HCT116 (cell line): ENCODE results near the gene PTGDS.

Source experiments
- EGR1 ChIP-seq: IDR thresholded peaks from 2 replicates; pipeline ENCODE4 v1.6.1; 2012; ENCODE audit warnings: low read depth
- EZH2 ChIP-seq: fragments of 200-600 bp; sonication (generic); IDR thresholded peaks from 2 replicates; pipeline ENCODE4 v1.6.1; 2017; ENCODE audit warnings: antibody characterized with exemption, mixed run types
- EZH2phosphoT487 ChIP-seq: fragments of 200-600 bp; IDR thresholded peaks from 2 replicates; pipeline ENCODE4 v1.6.1; 2018; ENCODE audit warnings: antibody characterized with exemption, borderline replicate concordance
- JUND ChIP-seq: IDR thresholded peaks from 2 replicates; pipeline ENCODE4 v1.6.1; 2012
- POLR2A ChIP-seq: IDR thresholded peaks from 2 replicates; pipeline ENCODE4 v1.7.0; 2011; ENCODE audit warnings: borderline replicate concordance; ENCODE audit not compliant: insufficient read depth, insufficient read length; ENCODE audit errors: extremely low read depth
- POLR2AphosphoS5 ChIP-seq: IDR thresholded peaks from 2 replicates; pipeline ENCODE4 v1.6.1; 2011; ENCODE audit warnings: mild to moderate bottlenecking, low read depth, low read length, moderate library complexity
- SIN3A ChIP-seq: IDR thresholded peaks from 2 replicates; pipeline ENCODE4 v1.6.1; 2012; ENCODE audit warnings: low read depth
- SP1 ChIP-seq: IDR thresholded peaks from 2 replicates; pipeline ENCODE4 v1.6.1; 2012; ENCODE audit warnings: low read depth
- TCF7L2 ChIP-seq: IDR thresholded peaks from 2 replicates; pipeline ENCODE4 v1.7.0; 2011; ENCODE audit warnings: borderline replicate concordance, inconsistent platforms; ENCODE audit not compliant: insufficient read depth, insufficient read length; ENCODE audit errors: extremely low read depth
- YY1 ChIP-seq: IDR thresholded peaks from 2 replicates; pipeline ENCODE4 v1.6.1; 2011; ENCODE audit warnings: low read length, low read depth, moderate library complexity, mild to moderate bottlenecking; ENCODE audit not compliant: insufficient replicate concordance; ENCODE audit errors: extremely low read depth
- TF ChIP-seq, protein P1 (sequence below), 3 experiments: fragments of 200-600 bp in 1 of 3; sonication (generic) in 1 of 3; IDR thresholded peaks in 2 of 3; conservative IDR thresholded peaks in 1 of 3; 2 replicates each; pipeline ENCODE4 v1.5.1; 2012 to 2017; ENCODE audit warnings: low read depth in 2 of 3, low read length in 2 of 3, antibody characterized with exemption in 1 of 3, borderline replicate concordance in 1 of 3, control low read depth in 1 of 3, mild to moderate bottlenecking in 1 of 3, mixed read lengths in 1 of 3, mixed run types in 1 of 3, moderate library complexity in 1 of 3; ENCODE audit not compliant: insufficient read depth in 1 of 3
- TF ChIP-seq, protein P2 (sequence below): IDR thresholded peaks from 2 replicates; pipeline ENCODE4 v1.6.1; 2012; ENCODE audit warnings: low read depth
- TF ChIP-seq, protein P3 (sequence below): IDR thresholded peaks from 2 replicates; pipeline ENCODE4 v1.6.1; 2012

DNA sequence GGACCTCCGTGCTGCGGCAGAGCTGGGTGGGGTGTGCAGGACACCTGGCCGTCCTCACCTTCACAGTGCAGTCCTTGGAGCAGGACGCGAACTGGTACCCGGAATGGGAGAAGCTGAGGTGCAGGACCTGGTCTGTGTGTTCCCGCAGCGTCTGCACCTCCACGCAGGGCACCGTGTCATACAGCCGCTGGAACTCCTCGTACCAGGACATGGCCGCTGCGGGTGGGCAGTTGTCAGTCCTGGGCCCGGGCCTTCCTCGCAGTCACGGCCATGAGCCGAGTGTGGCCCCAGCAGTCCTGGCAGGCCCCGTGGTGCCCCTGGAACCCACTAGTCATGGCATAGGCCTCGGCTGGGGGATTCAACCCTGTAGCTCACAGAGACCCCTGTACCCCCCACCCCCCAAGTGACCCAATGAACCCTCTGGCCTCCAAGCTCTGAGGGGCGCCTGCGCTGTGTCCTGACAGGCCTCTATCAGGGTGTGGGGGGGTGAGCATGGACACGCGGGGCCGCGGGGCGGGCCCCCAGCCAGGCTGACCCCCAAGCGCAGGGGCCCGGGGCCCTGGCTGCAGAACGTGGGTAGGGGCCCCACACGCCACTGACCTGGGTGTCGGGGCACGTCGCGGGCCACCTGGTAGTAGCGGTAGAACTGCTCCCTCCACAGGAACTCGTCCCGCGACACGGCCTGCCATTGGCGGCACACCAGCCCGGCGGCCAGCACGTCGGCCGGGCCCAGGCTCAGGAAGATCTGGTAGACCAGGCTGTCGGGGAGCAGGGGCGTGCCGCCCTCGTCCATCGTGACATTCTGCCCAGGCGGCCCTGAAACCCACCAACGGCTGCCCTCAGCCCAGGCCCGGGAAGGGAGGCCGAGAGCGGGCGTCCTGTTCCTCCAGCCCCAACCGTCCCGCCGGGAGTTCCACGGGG, 33.8 kb upstream of the PTGDS start:
- TF ChIP-seq, protein P1, sequence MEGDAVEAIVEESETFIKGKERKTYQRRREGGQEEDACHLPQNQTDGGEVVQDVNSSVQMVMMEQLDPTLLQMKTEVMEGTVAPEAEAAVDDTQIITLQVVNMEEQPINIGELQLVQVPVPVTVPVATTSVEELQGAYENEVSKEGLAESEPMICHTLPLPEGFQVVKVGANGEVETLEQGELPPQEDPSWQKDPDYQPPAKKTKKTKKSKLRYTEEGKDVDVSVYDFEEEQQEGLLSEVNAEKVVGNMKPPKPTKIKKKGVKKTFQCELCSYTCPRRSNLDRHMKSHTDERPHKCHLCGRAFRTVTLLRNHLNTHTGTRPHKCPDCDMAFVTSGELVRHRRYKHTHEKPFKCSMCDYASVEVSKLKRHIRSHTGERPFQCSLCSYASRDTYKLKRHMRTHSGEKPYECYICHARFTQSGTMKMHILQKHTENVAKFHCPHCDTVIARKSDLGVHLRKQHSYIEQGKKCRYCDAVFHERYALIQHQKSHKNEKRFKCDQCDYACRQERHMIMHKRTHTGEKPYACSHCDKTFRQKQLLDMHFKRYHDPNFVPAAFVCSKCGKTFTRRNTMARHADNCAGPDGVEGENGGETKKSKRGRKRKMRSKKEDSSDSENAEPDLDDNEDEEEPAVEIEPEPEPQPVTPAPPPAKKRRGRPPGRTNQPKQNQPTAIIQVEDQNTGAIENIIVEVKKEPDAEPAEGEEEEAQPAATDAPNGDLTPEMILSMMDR (IDR thresholded peaks at IDR 0.05 in 2 of 3, conservative IDR thresholded peaks at IDR 0.05 in 1 of 3; ENCODE audit: borderline replicate concordance in 1 of 3, insufficient read depth in 1 of 3, low read depth in 2 of 3, low read length in 2 of 3): no peak
- TF ChIP-seq EGR1 (no peak), EZH2 (no peak), POLR2A (no peak), SP1 (no peak), EZH2phosphoT487 (no peak), POLR2AphosphoS5 (no peak), SIN3A (no peak), YY1 (no peak), TCF7L2 (no peak), JUND (no peak)
- TF ChIP-seq, protein P2, sequence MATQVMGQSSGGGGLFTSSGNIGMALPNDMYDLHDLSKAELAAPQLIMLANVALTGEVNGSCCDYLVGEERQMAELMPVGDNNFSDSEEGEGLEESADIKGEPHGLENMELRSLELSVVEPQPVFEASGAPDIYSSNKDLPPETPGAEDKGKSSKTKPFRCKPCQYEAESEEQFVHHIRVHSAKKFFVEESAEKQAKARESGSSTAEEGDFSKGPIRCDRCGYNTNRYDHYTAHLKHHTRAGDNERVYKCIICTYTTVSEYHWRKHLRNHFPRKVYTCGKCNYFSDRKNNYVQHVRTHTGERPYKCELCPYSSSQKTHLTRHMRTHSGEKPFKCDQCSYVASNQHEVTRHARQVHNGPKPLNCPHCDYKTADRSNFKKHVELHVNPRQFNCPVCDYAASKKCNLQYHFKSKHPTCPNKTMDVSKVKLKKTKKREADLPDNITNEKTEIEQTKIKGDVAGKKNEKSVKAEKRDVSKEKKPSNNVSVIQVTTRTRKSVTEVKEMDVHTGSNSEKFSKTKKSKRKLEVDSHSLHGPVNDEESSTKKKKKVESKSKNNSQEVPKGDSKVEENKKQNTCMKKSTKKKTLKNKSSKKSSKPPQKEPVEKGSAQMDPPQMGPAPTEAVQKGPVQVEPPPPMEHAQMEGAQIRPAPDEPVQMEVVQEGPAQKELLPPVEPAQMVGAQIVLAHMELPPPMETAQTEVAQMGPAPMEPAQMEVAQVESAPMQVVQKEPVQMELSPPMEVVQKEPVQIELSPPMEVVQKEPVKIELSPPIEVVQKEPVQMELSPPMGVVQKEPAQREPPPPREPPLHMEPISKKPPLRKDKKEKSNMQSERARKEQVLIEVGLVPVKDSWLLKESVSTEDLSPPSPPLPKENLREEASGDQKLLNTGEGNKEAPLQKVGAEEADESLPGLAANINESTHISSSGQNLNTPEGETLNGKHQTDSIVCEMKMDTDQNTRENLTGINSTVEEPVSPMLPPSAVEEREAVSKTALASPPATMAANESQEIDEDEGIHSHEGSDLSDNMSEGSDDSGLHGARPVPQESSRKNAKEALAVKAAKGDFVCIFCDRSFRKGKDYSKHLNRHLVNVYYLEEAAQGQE: no peak
- TF ChIP-seq, protein P3, sequence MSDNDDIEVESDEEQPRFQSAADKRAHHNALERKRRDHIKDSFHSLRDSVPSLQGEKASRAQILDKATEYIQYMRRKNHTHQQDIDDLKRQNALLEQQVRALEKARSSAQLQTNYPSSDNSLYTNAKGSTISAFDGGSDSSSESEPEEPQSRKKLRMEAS: no peak
